ENCODE measurements around the gene ERMAP. TPM values are rescaled to one million over a fixed set of nuclear protein-coding genes. Genes with fewer than 3 reads are reported as not detected.

Gene ERMAP
- total and polyA plus RNA-seq, 9 of the 15 experiments (the other 6 are each of a cell fraction or from before 2014, with no cell fraction given): 8.0 to 31.4 (median 22.5) TPM

DNA sequence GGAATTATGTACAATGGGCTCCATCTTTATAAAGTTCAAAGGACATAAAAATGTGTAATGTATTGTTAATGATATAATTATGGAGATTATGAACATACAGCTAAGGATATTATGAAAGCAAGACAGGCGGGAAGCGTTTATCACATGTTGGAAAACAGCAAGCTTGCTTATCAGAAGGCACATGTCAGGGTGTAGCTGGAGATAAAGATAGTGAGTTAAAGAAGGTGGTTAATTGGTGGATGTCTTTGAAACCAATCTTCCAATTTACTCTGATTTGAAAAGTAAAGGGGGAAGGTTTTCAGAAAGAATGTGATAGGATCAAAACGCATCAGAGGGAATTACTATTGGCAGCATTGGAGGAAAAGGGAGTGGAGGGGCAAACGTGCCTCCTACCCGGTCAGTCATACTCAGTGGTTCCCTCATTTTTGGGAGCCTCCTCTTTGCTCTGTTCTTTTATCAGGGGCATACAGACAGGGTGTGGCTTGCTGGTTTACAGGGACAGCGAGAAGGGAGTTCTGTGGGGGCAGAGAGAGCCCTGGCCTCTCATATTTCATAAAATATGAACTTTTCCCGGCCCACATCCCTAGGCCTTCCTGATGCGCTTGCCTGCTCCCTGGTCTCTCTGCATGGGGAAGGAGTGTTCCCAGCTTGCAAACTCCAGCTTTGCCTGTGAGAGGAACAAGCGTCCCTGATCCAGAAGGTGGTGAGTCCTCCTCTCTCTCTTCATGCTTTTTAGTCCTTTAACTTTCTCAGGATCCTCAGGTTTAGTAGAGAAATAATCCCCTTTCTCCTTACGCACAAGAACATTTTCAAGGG, 8.3 kb downstream of the ERMAP start (continued):
- TF ChIP-seq U2AF1 (optimal IDR thresholded peaks at IDR 0.05; ENCODE audit: low read depth, low read length): no peak
- no peak for TF ChIP-seq NR1H2 (CRISPR knock-in tag; IDR thresholded peaks at IDR 0.05)
- no peak for TF ChIP-seq SREBF1 (IDR thresholded peaks at IDR 0.05; ENCODE audit: borderline replicate concordance, low read depth, low read length)
- TF ChIP-seq ZNF175 (CRISPR knock-in tag; IDR thresholded peaks at IDR 0.05; ENCODE audit: low read depth): no peak
- peak; percentile 94 for TF ChIP-seq KLF16 (IDR thresholded peaks at IDR 0.05)
- TF ChIP-seq, protein P1, sequence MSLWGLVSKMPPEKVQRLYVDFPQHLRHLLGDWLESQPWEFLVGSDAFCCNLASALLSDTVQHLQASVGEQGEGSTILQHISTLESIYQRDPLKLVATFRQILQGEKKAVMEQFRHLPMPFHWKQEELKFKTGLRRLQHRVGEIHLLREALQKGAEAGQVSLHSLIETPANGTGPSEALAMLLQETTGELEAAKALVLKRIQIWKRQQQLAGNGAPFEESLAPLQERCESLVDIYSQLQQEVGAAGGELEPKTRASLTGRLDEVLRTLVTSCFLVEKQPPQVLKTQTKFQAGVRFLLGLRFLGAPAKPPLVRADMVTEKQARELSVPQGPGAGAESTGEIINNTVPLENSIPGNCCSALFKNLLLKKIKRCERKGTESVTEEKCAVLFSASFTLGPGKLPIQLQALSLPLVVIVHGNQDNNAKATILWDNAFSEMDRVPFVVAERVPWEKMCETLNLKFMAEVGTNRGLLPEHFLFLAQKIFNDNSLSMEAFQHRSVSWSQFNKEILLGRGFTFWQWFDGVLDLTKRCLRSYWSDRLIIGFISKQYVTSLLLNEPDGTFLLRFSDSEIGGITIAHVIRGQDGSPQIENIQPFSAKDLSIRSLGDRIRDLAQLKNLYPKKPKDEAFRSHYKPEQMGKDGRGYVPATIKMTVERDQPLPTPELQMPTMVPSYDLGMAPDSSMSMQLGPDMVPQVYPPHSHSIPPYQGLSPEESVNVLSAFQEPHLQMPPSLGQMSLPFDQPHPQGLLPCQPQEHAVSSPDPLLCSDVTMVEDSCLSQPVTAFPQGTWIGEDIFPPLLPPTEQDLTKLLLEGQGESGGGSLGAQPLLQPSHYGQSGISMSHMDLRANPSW (CRISPR knock-in tag; IDR thresholded peaks at IDR 0.05): no peak
- peak; percentile 71; the same call in 1 of the 2 replicates for TF ChIP-seq MXI1 (IDR thresholded peaks at IDR 0.05; ENCODE audit: low read depth, low read length)
- TF ChIP-seq, protein P2, sequence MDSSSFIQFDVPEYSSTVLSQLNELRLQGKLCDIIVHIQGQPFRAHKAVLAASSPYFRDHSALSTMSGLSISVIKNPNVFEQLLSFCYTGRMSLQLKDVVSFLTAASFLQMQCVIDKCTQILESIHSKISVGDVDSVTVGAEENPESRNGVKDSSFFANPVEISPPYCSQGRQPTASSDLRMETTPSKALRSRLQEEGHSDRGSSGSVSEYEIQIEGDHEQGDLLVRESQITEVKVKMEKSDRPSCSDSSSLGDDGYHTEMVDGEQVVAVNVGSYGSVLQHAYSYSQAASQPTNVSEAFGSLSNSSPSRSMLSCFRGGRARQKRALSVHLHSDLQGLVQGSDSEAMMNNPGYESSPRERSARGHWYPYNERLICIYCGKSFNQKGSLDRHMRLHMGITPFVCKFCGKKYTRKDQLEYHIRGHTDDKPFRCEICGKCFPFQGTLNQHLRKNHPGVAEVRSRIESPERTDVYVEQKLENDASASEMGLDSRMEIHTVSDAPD (CRISPR knock-in tag; IDR thresholded peaks at IDR 0.05): no peak
- TF ChIP-seq WHSC1 (IDR thresholded peaks at IDR 0.05; ENCODE audit: low read length): no peak
- no peak; the same call in 1 of the 2 replicates for TF ChIP-seq XRCC5 (IDR thresholded peaks at IDR 0.05; ENCODE audit: low read depth, low read length)
- 0 out of 2 replicates have a peak, but pooled peaks have one; percentile 20 for TF ChIP-seq RFX5 (IDR thresholded peaks at IDR 0.05; ENCODE audit: low read depth, low read length)
- TF ChIP-seq ZNF77 (CRISPR knock-in tag; IDR thresholded peaks at IDR 0.05): no peak
- TF ChIP-seq, protein P3, sequence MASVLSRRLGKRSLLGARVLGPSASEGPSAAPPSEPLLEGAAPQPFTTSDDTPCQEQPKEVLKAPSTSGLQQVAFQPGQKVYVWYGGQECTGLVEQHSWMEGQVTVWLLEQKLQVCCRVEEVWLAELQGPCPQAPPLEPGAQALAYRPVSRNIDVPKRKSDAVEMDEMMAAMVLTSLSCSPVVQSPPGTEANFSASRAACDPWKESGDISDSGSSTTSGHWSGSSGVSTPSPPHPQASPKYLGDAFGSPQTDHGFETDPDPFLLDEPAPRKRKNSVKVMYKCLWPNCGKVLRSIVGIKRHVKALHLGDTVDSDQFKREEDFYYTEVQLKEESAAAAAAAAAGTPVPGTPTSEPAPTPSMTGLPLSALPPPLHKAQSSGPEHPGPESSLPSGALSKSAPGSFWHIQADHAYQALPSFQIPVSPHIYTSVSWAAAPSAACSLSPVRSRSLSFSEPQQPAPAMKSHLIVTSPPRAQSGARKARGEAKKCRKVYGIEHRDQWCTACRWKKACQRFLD (CRISPR knock-in tag; IDR thresholded peaks at IDR 0.05): peak; percentile 85
- no peak for TF ChIP-seq PCBP1 (IDR thresholded peaks at IDR 0.05; ENCODE audit: low read depth, low read length, poor library complexity, severe bottlenecking)
- TF ChIP-seq U2AF2 (optimal IDR thresholded peaks at IDR 0.05; ENCODE audit: low read depth, low read length): no peak
- TF ChIP-seq CHD2 (IDR thresholded peaks at IDR 0.05; ENCODE audit: low read depth, low read length): no peak
- TF ChIP-seq CTBP1 (IDR thresholded peaks at IDR 0.05; ENCODE audit: borderline replicate concordance): peak; percentile 80
- TF ChIP-seq, protein P4, sequence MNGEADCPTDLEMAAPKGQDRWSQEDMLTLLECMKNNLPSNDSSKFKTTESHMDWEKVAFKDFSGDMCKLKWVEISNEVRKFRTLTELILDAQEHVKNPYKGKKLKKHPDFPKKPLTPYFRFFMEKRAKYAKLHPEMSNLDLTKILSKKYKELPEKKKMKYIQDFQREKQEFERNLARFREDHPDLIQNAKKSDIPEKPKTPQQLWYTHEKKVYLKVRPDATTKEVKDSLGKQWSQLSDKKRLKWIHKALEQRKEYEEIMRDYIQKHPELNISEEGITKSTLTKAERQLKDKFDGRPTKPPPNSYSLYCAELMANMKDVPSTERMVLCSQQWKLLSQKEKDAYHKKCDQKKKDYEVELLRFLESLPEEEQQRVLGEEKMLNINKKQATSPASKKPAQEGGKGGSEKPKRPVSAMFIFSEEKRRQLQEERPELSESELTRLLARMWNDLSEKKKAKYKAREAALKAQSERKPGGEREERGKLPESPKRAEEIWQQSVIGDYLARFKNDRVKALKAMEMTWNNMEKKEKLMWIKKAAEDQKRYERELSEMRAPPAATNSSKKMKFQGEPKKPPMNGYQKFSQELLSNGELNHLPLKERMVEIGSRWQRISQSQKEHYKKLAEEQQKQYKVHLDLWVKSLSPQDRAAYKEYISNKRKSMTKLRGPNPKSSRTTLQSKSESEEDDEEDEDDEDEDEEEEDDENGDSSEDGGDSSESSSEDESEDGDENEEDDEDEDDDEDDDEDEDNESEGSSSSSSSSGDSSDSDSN (IDR thresholded peaks at IDR 0.05; ENCODE audit: borderline replicate concordance in 1 of 2, low read depth in 2 of 2, low read length in 2 of 2): no peak
- no peak for TF ChIP-seq ATF1 (CRISPR knock-in tag; IDR thresholded peaks at IDR 0.05)
- peak; percentile 82 for TF ChIP-seq ATF1 (tag; IDR thresholded peaks at IDR 0.05)
- TF ChIP-seq HMG20A (CRISPR knock-in tag; conservative IDR thresholded peaks at IDR 0.05): no peak
- peak; percentile 98 for TF ChIP-seq NCOR1 (IDR thresholded peaks at IDR 0.05)

Data from K562 (cell line).